GM12872 (cell line): ENCODE results near the gene TMEM131.

Experiments
- TF ChIP-seq, protein P1 (sequence below): IDR thresholded peaks from 3 replicates; pipeline ENCODE4 v1.5.1; 2011; ENCODE audit warnings: low read depth, mild to moderate bottlenecking, low read length, moderate library complexity; ENCODE audit not compliant: insufficient read depth

Gene TMEM131

DNA sequence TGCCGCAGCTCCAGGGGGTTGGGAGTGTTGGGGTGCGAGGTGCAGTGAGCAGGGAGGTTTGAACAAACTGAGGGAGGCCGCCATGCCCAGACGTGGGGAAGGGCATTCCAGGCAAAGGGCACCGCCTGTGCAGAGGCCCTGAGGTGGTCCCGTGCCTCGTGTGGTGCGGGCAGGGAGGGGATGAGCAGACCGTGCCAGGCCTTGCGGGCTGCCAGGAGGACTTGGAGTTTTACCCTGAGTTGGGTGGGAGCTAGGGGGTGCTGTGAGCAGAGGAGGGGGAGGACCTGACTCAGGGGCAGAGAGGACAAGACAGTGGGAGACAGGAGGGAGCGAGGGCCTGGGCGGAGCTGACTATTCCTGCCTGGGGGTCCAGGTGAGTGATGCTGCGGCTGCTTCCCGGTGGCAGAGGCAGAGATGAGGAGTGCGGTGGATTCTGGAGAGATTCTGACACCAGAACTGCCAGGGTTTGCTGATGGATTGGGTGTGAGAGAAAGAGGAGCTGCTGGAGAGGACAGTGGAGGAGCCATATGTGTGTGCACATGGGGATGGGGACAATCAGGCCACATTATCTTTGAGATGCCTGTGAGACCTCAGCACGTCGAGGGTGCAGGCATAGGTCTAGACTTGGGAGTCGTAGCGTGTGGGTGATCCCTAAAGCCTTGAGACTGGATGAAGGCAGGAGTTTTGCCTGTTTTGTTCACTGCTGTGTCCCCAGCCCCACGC lies 259.0 kb downstream of the TMEM131 start:
- TF ChIP-seq, protein P1, sequence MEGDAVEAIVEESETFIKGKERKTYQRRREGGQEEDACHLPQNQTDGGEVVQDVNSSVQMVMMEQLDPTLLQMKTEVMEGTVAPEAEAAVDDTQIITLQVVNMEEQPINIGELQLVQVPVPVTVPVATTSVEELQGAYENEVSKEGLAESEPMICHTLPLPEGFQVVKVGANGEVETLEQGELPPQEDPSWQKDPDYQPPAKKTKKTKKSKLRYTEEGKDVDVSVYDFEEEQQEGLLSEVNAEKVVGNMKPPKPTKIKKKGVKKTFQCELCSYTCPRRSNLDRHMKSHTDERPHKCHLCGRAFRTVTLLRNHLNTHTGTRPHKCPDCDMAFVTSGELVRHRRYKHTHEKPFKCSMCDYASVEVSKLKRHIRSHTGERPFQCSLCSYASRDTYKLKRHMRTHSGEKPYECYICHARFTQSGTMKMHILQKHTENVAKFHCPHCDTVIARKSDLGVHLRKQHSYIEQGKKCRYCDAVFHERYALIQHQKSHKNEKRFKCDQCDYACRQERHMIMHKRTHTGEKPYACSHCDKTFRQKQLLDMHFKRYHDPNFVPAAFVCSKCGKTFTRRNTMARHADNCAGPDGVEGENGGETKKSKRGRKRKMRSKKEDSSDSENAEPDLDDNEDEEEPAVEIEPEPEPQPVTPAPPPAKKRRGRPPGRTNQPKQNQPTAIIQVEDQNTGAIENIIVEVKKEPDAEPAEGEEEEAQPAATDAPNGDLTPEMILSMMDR: no peak

DNA sequence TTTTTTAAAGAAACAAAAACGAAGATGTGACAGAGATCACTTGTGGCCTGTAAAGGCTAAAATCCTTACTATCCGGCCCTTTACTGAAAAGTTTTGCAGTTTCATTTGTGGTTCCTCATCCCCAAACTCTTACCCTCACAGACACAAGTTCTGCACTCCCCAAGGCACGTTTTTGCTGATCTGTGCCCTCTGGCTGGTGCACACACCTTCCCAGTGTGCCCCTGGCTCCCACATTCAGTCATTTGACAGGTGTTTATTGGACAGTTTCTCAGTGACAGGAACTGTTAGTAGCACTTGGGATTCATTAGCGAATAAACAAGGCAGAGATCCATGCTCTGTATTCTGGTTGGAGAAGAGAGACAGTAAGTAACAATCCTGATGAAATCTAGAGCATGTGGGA lies 259.6 kb downstream of the TMEM131 start:
- TF ChIP-seq, protein P1: no peak

DNA sequence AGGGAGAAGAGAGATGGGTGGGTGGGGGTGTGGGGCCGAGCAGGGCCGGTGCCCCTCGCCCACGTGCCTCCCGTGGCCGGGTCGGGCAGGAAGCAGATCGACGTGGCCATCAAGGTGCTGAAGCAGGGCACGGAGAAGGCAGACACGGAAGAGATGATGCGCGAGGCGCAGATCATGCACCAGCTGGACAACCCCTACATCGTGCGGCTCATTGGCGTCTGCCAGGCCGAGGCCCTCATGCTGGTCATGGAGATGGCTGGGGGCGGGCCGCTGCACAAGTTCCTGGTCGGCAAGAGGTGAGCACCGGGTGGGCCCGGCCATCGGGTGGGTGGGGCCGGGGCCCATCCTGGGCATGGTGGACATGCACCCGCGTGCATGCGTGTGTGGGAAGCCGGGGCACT lies 260.6 kb downstream of the TMEM131 start:
- TF ChIP-seq, protein P1: no peak

DNA sequence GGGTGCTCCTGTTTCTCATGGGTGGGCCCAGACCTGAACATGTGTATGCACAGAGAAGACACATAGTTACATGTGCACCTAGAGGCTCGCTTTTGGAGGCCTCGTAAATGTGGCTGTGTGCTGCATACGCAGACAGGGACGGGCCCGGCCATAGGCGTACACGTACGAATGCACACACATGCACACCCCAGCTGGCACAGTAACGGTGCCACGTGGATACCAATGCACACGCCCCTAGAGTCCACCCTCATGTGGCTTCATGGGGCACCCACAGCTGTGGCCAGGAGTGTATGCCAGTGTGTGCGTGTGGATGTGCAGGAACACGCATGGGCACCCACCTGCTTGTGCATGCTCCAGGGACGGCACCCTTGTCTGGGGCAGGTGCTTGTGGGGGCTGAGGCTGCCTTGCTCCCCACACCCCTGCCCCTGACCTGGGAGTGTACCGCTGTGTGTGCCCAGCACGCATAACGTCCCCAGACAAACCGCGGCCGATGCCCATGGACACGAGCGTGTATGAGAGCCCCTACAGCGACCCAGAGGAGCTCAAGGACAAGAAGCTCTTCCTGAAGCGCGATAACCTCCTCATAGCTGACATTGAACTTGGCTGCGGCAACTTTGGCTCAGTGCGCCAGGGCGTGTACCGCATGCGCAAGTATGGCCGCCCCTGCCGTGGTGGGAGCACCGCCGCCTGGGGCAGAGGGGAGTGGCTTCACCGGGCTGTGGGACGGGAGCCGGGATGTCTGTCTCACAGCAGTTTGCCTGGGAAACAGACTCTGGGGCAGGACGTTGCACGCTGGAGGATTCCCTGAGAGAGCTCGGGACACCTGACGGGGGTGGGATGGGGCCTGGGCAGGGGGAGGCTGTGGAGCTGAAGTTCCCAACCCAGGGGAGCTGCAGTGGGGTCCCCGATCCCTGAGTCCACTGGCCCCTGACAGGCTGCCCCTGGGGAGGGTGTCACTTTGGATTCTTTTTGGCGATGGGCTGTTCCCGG lies 261.4 kb downstream of the TMEM131 start:
- TF ChIP-seq, protein P1: no peak

DNA sequence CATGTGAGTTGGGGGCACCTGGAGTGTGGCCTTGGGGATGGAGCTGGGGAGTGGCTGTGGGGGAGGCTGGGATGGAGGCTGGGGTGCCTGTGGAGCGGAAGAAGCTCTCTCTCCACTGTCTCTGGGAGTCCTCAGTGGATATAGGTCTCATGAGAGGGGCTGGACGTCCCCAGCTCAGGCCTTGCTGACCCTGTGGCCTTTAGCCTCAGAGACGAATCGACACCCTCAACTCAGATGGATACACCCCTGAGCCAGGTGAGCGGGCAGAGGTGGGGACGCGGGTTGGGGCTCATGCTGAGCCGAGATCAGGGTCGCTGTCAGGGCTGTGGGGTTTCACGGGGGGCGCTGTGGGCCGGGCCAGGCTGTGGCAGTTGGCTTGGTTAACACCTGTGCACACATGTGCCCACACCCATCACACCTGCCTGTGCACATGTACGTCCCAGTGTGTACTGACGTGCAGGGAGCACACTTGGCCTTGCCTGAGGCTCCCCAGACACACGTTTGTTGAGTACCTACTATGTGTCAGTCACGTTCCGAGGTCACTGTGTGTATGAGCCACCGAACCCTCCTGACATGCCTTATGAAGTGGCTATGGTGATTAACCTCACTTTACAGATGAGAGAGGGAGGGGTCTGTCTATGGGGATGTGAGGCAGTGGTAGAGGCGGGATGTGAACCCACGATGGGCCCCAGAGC lies 262.3 kb downstream of the TMEM131 start:
- TF ChIP-seq, protein P1: no peak

DNA sequence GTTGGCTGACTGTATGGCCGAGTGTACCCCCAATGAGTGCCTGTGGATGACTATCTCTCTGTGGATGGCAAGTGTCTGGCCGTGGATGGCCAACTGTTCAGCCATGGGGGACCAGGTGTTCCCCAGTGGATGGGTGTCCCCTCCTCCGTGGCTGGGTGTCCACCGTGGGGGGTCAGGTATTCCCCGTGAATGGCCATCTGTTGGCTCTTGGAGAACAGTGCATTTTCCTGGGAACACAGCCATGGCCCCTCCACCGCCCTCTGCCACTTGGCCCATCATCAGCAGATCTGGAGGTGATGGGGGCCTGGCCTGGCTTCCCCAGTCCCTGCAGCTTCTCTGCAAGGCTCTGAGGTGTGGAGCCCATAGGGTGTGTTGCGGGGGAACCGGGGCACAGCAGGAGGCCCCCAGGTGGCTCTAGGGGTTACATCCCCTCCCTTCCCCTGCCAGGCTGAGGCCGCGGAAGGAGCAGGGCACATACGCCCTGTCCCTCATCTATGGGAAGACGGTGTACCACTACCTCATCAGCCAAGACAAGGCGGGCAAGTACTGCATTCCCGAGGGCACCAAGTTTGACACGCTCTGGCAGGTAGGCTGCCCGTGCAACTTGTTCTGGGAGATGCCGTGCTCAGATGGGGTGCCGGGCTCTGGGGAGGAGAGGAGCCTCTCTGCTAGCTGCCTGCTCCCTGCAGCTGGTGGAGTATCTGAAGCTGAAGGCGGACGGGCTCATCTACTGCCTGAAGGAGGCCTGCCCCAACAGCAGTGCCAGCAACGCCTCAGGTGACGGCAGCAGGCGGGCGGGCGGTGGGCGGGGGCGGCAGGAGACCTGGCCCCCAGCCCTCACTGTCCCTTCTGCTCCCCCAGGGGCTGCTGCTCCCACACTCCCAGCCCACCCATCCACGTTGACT lies 263.1 kb downstream of the TMEM131 start:
- TF ChIP-seq, protein P1: no peak
